Measurements from ENCODE around the gene COL12A1. TPM values are rescaled to one million over a fixed set of nuclear protein-coding genes. Genes with fewer than 3 reads are reported as not detected.
A peak's percentile ranks its signal among the peaks of the same experiment; 100 is the strongest.

The COL12A1 gene
- total RNA-seq, 1 experiment from 2014 or later: 136 TPM

DNA sequence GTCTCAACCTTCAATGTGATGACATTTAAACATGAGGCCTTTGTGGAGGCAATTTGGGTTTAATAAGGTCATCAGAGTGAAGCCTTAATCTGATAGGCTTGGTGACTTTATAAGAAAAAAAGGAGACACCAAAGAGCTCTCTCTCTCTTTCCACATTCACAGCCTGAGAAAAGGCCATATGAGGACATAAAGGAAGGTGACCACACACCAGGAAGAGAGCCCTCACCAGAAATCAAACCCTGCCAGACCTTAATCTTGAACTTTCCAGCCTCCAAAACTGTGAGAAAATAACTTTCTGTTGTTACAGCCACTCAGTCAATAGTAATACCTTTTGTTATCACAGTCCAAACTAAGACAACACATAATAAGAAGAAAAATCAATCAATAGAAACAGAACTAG lies 47.7 kb downstream of the COL12A1 start:
- intact Hi-C loops (cut with micrococcal nuclease): no loop called here
- no peak overlapping the region for H3K27ac Mint-ChIP-seq (ENCODE audit: low read depth, unreplicated experiment)
- no peaks in the 10 kb centered on the region for H3K27me3 Mint-ChIP-seq (ENCODE audit: insufficient read depth, unreplicated experiment)
- H3K36me3 Mint-ChIP-seq (ENCODE audit: insufficient read depth, unreplicated experiment): peaks cover 20% of the 10 kb centered on the region
- CTCF ChIA-PET: no interaction called here
- no peak for DNase-seq (ENCODE audit: unreplicated experiment)
- POLR2A ChIA-PET: no interaction called here
- no peaks in the 10 kb centered on the region for H3K4me1 Mint-ChIP-seq (ENCODE audit: insufficient read depth, unreplicated experiment)
- TF ChIP-seq, protein P1, sequence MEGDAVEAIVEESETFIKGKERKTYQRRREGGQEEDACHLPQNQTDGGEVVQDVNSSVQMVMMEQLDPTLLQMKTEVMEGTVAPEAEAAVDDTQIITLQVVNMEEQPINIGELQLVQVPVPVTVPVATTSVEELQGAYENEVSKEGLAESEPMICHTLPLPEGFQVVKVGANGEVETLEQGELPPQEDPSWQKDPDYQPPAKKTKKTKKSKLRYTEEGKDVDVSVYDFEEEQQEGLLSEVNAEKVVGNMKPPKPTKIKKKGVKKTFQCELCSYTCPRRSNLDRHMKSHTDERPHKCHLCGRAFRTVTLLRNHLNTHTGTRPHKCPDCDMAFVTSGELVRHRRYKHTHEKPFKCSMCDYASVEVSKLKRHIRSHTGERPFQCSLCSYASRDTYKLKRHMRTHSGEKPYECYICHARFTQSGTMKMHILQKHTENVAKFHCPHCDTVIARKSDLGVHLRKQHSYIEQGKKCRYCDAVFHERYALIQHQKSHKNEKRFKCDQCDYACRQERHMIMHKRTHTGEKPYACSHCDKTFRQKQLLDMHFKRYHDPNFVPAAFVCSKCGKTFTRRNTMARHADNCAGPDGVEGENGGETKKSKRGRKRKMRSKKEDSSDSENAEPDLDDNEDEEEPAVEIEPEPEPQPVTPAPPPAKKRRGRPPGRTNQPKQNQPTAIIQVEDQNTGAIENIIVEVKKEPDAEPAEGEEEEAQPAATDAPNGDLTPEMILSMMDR (IDR thresholded peaks at IDR 0.05; ENCODE audit: unreplicated experiment): no peak
- BruUV-seq (replicated peaks): no TSS peak
- no peaks in the 10 kb centered on the region for H3K9me3 Mint-ChIP-seq (ENCODE audit: unreplicated experiment)
- no peak overlapping the region for H3K4me3 Mint-ChIP-seq (ENCODE audit: unreplicated experiment)

- POLR2A ChIA-PET: no interaction called here
- Mint-ChIP-seq H3K4me1 (ENCODE audit: insufficient read depth, unreplicated experiment) (no peaks in the 10 kb centered on the region), H3K4me3 (ENCODE audit: unreplicated experiment) (no peak overlapping the region), H3K27me3 (ENCODE audit: insufficient read depth, unreplicated experiment) (no peaks in the 10 kb centered on the region), H3K36me3 (ENCODE audit: insufficient read depth, unreplicated experiment) (peaks cover 22% of the 10 kb centered on the region), H3K27ac (ENCODE audit: low read depth, unreplicated experiment) (no peak overlapping the region), H3K9me3 (ENCODE audit: unreplicated experiment) (no peaks in the 10 kb centered on the region)
- TF ChIP-seq, protein P1 (IDR thresholded peaks at IDR 0.05; ENCODE audit: unreplicated experiment): no peak
- CTCF ChIA-PET: no interaction called here
- intact Hi-C loops (cut with micrococcal nuclease): no loop called here
- no peak for DNase-seq (ENCODE audit: unreplicated experiment)
- no TSS peak for BruUV-seq (replicated peaks)
These were observed 48.5 kb downstream of the COL12A1 start for GRCh38 chr6:75157336-75157735.

DNA sequence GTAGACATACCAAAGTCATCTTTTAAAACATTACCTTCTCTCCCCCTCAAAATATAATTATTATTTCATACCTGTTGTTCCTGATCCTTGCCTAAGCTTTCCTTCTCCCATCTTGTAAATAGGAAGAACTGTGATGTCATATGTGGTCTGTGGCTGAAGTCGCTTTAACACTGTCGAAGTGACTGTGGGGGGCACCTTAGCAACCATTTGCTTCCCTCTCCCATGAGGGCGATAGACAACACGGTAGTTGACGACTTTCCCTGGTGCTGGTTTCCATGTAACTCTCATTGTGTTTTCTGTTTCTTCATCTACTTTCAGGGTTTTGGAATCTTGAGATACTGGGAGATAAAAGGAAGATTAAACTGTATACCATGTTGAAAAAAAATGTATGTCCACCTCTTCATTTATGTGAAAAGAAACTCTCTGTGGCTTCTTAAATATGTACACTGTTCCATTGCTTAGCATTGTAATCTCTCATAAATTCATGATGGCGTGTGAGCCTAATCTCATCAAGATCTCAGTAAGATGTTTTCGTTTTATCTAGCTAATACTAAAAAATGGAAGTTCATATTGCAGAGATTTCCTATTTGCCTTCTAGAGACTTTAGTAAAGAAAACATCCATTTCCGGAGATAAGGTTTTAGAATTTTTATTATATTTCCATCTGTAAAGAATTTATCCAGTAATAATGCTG lies 49.5 kb downstream of the COL12A1 start:
- no peaks in the 10 kb centered on the region for H3K27me3 Mint-ChIP-seq (ENCODE audit: insufficient read depth, unreplicated experiment)
- ChIA-PET CTCF (interaction anchor here (1.1 kb wide), 1 partner anchor 18 kb away, joined by 3 read pairs; no protein-coding TSS in a partner anchor), POLR2A (no interaction called here)
- no TSS peak for BruUV-seq (replicated peaks)
- H3K36me3 Mint-ChIP-seq (ENCODE audit: insufficient read depth, unreplicated experiment): peaks cover 32% of the 10 kb centered on the region
- no peaks in the 10 kb centered on the region for H3K9me3 Mint-ChIP-seq (ENCODE audit: unreplicated experiment)
- no peak overlapping the region for H3K4me3 Mint-ChIP-seq (ENCODE audit: unreplicated experiment)
- H3K4me1 Mint-ChIP-seq (ENCODE audit: insufficient read depth, unreplicated experiment): no peaks in the 10 kb centered on the region
- TF ChIP-seq, protein P1 (IDR thresholded peaks at IDR 0.05; ENCODE audit: unreplicated experiment): no peak
- no peak overlapping the region for H3K27ac Mint-ChIP-seq (ENCODE audit: low read depth, unreplicated experiment)
- DNase-seq (ENCODE audit: unreplicated experiment): no peak
- intact Hi-C loops (cut with micrococcal nuclease): no loop called here

DNA sequence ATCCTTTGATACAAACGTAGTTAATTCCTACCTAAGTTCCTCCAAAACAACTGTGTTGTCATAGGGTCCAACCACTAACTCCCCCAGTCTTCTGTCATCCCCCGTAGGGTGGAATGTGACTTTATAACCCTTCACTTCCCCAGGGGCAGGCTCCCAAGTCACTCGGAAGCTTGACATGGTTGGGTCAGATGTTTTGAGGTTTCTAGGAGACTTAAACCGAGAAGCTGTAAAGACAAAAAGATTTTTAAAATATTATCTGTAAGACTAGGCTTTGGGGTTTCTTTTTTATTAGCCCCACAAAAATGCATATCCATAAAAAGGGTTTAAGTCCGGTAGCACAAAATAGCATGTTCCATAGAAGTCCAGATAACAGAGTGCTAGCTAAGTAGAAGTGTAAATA lies 50.2 kb downstream of the COL12A1 start:
- DNase-seq (ENCODE audit: unreplicated experiment): no peak
- H3K4me1 Mint-ChIP-seq (ENCODE audit: insufficient read depth, unreplicated experiment): no peaks in the 10 kb centered on the region
- no peaks in the 10 kb centered on the region for H3K9me3 Mint-ChIP-seq (ENCODE audit: unreplicated experiment)
- H3K27me3 Mint-ChIP-seq (ENCODE audit: insufficient read depth, unreplicated experiment): no peaks in the 10 kb centered on the region
- peak overlapping the region; percentile 23 for H3K27ac Mint-ChIP-seq (ENCODE audit: low read depth, unreplicated experiment)
- ChIA-PET CTCF (interaction anchor here (0.7 to 1.1 kb wide), 3 partner anchors 19 to 932 kb away, joined by 3 read pairs; no protein-coding TSS in a partner anchor), POLR2A (no interaction called here)
- TSS peak; percentile 39 for BruUV-seq (replicated peaks)
- no peak overlapping the region for H3K4me3 Mint-ChIP-seq (ENCODE audit: unreplicated experiment)
- H3K36me3 Mint-ChIP-seq (ENCODE audit: insufficient read depth, unreplicated experiment): peaks cover 39% of the 10 kb centered on the region
- intact Hi-C loops (cut with micrococcal nuclease): no loop called here
- TF ChIP-seq, protein P1 (IDR thresholded peaks at IDR 0.05; ENCODE audit: unreplicated experiment): no peak
